BE2C (cell line): ENCODE data around the gene CREG1.

Source experiments
- DNase-seq: peaks from one replicate; pipeline ENCODE4 v3.0.0-alpha.2; 2020
- H3K27me3 ChIP-seq: fragments of 250-450 bp; sonication (Bioruptor Pico); 2 replicates; pipeline ENCODE4 v1.5.1; 2020; ENCODE audit warnings: mild to moderate bottlenecking
- H3K36me3 ChIP-seq: fragments of 250-450 bp; sonication (Bioruptor Pico); 2 replicates; pipeline ENCODE4 v1.5.1; 2020; ENCODE audit warnings: mild to moderate bottlenecking
- H3K4me1 ChIP-seq: fragments of 250-450 bp; sonication (Bioruptor Pico); 2 replicates; pipeline ENCODE4 v1.5.1; 2020
- H3K4me3 ChIP-seq: 2 replicates; pipeline ENCODE4 v1.5.1; 2011; ENCODE audit warnings: low read depth, low read length
- H3K9me3 ChIP-seq: fragments of 250-450 bp; sonication (Bioruptor Pico); 2 replicates; pipeline ENCODE4 v1.5.1; 2020
- TF ChIP-seq, protein P1 (sequence below): IDR thresholded peaks from 2 replicates; pipeline ENCODE4 v1.5.1; 2012; ENCODE audit warnings: mild to moderate bottlenecking, low read depth, low read length

Gene CREG1

DNA sequence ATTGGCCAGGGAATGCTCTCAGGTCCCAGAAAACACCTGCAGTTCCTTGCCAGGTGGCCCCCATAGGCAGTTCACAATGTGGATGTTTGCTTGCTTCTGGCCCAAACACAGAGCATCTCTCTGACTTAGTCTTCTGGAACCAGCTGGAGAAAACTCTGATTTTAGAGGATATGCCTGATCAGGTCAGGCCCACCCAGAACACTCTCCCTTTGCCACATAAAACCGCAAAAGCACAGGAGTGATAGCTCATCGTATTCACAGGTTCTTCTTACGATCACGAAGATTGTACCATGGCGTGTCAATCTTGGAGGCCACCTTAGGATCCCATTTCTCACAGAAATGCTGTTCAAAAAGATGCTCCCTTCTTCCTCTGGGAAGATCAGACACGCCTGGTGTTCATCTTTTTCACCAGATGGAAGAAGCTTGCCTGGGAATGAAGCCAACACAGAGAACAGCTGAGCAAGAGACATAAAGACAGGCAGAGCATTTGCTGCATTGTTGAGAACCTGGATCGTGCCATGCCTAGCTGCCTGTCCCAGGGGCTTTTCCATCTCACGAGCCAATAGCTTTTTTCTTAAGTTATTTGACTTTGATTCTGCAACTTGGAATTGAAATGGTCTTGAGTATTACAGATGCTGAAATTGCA, 23.6 kb downstream of the CREG1 start:
- peak; percentile 62 for DNase-seq
- TF ChIP-seq, protein P1, sequence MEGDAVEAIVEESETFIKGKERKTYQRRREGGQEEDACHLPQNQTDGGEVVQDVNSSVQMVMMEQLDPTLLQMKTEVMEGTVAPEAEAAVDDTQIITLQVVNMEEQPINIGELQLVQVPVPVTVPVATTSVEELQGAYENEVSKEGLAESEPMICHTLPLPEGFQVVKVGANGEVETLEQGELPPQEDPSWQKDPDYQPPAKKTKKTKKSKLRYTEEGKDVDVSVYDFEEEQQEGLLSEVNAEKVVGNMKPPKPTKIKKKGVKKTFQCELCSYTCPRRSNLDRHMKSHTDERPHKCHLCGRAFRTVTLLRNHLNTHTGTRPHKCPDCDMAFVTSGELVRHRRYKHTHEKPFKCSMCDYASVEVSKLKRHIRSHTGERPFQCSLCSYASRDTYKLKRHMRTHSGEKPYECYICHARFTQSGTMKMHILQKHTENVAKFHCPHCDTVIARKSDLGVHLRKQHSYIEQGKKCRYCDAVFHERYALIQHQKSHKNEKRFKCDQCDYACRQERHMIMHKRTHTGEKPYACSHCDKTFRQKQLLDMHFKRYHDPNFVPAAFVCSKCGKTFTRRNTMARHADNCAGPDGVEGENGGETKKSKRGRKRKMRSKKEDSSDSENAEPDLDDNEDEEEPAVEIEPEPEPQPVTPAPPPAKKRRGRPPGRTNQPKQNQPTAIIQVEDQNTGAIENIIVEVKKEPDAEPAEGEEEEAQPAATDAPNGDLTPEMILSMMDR: no peak
- no peaks in the 10 kb centered on the region for H3K4me1 ChIP-seq
- no peaks in the 10 kb centered on the region for H3K36me3 ChIP-seq
- H3K9me3 ChIP-seq: no peaks in the 10 kb centered on the region
- H3K4me3 ChIP-seq: no peak overlapping the region
- no peaks in the 10 kb centered on the region for H3K27me3 ChIP-seq

DNA sequence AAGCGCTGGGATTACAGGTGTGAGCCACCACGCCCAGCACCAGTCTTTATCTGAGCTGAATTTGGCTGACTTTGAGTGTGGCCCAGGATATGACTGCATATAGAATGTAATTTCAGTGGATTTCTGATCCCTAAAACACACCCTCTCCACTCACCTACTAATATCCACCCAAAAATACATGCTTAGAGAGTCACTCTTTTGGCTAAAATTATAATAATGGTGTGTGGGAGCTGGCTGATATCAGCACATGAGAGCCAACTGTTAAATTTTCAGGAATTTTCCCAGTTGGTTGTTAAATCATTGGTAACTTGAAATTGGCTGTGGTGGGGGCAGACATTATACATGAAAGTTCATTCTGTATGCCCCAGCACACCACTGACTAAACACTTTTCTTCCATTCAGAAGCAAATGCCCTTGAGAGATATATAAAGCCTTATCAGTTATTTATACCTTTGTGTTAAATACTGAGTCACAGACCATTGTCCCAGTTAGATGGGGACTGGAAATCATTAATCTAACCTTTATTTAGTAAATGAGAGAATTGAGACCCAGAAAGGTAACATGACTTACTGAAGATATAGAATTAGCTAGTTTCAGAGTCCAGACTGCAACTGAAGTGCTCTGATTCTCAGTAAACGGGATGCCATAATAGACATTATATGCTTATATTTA, 25.4 kb downstream of the CREG1 start:
- no peak overlapping the region for H3K4me3 ChIP-seq
- no peak for DNase-seq
- TF ChIP-seq, protein P1: no peak
- no peaks in the 10 kb centered on the region for H3K9me3 ChIP-seq
- no peaks in the 10 kb centered on the region for H3K27me3 ChIP-seq
- no peaks in the 10 kb centered on the region for H3K4me1 ChIP-seq
- H3K36me3 ChIP-seq: no peaks in the 10 kb centered on the region

DNA sequence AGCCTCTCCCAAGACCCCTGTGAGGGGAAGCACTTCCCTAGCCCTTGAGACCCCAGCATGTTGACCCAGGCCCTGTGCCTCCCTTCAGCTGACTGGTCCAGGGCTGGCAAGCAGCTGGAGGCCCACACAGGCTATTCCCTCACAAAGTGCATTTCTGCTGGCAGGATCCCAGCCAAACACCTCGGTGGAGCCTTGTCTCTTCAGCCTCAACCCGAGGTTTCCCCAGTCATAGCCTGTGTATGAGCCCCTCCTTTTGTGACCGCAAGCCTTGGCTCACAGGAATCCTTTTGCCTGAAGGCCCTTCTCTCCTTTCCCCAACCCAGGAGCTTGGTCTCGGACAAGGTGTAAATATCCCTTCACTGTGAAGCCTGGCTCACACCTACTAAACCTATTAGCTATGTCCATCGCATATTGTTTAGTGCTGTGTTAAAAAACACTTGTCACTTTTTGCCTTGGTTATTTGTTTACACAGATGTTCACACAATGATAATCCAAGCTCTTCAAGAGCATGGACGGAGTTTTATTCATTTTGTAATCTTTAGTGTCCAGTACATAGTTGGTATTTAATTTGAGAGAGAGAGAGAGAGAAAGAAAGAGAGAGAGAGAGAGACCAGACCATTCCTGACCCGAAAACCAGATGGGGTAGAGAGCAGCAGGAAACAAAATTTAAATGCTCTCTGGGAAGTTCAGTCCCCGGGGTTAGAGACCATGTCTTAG, 26.7 kb downstream of the CREG1 start:
- no peaks in the 10 kb centered on the region for H3K9me3 ChIP-seq
- TF ChIP-seq, protein P1: no peak
- no peaks in the 10 kb centered on the region for H3K36me3 ChIP-seq
- no peak for DNase-seq
- H3K27me3 ChIP-seq: no peaks in the 10 kb centered on the region
- no peaks in the 10 kb centered on the region for H3K4me1 ChIP-seq
- no peak overlapping the region for H3K4me3 ChIP-seq

DNA sequence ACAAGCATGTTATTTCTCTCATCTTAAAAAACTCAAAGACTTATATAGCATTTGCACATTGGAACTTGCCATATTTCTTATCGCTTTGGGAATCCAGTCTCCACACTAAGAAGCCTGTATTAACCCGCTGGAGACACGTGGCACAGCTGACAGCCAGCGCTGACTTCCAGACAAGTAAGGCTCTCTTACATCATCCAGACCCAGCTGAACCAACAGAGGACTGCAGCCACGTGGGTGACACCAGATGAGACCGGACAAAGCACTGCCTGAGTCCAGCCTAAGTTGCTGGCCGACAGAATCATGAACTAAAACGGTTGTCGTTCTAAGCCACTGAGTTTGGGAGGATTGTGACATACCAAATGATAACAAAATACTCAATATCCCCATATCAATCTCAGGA, 28.9 kb downstream of the CREG1 start:
- TF ChIP-seq, protein P1: no peak
- Histone ChIP-seq H3K4me1 (no peaks in the 10 kb centered on the region), H3K9me3 (no peaks in the 10 kb centered on the region), H3K36me3 (no peaks in the 10 kb centered on the region), H3K27me3 (no peaks in the 10 kb centered on the region), H3K4me3 (no peak overlapping the region)
- DNase-seq: peak; percentile 24

DNA sequence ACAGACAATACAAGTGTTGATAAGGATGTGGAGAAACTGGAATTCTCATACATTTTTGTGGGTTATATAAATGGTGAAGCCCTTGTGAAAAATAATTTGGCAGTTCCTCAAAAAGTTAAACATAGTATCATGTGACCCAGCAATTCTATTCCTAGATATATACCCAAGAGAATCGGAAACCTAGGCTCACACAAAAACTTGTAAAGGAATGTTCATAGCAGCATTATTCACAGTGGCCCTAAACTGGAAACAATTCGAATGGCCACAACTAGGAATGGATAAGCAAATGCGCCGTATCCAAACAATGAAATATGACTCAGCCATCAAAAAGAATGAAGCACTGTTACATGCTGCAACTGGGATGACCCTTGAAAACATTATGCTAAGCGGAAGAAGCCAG, 31.3 kb downstream of the CREG1 start:
- H3K36me3 ChIP-seq: no peaks in the 10 kb centered on the region
- DNase-seq: no peak
- H3K9me3 ChIP-seq: no peaks in the 10 kb centered on the region
- TF ChIP-seq, protein P1: no peak
- no peak overlapping the region for H3K4me3 ChIP-seq
- no peaks in the 10 kb centered on the region for H3K4me1 ChIP-seq
- no peaks in the 10 kb centered on the region for H3K27me3 ChIP-seq

DNA sequence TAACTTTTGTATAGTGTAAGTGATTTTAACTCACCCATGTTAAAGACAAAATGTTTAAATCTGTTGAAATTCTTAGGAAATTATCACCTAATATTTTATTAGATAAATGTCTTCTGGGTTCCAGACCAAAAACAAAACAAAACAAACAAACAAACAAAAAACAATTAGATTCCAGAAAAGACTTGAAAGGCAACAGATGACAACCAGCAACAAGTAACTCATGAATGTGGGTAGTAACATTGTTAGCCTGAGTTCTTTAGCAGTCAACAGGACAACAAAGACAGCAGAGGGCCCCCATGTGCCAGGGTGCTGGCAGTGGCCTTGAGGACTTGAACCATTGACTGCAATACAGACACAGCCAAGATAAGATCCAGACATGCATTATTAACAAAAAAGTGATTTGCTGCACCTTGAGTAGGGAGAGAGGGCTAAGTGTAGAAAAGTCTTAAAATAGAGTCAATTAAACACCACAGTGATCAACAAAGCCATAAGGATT, 32.8 kb downstream of the CREG1 start:
- H3K4me1 ChIP-seq: no peaks in the 10 kb centered on the region
- TF ChIP-seq, protein P1: 0 out of 2 replicates have a peak, but pooled peaks have one; percentile 19
- H3K27me3 ChIP-seq: no peaks in the 10 kb centered on the region
- no peaks in the 10 kb centered on the region for H3K36me3 ChIP-seq
- H3K4me3 ChIP-seq: no peak overlapping the region
- no peak for DNase-seq
- no peaks in the 10 kb centered on the region for H3K9me3 ChIP-seq
